GM12875 (cell line): ENCODE measurements around the gene NXN.

ENCODE experiments used
- H3K4me3 ChIP-seq: one replicate; pipeline ENCODE4 v1.5.1; 2011; ENCODE audit warnings: low read depth, low read length, control low read depth
- CTCF ChIP-seq: IDR thresholded peaks from 2 replicates; pipeline ENCODE4 v1.5.1; 2011; ENCODE audit warnings: low read depth, mild to moderate bottlenecking, control low read depth, inconsistent platforms, low read length, moderate library complexity, borderline replicate concordance; ENCODE audit not compliant: insufficient read depth

NXN gene

GRCh38 chr17:1010586-1010985 is 31.0 kb upstream of the NXN start:
- no peak for TF ChIP-seq CTCF
- H3K4me3 ChIP-seq, result no peak overlapping the region

- no peak overlapping the region for H3K4me3 ChIP-seq
- no peak for TF ChIP-seq CTCF
These were observed 30.5 kb upstream of the NXN start for GRCh38 chr17:1010086-1010450.

GRCh38 chr17:1009229-1010085 is 29.9 kb upstream of the NXN start:
- H3K4me3 ChIP-seq, result no peak overlapping the region
- TF ChIP-seq CTCF, result no peak

GRCh38 chr17:1008008-1008761 is 28.6 kb upstream of the NXN start:
- no peak overlapping the region for H3K4me3 ChIP-seq
- no peak for TF ChIP-seq CTCF

- no peak for TF ChIP-seq CTCF
- H3K4me3 ChIP-seq, result no peak overlapping the region
These were observed 27.9 kb upstream of the NXN start for GRCh38 chr17:1007310-1008007.

- no peak for TF ChIP-seq CTCF
- H3K4me3 ChIP-seq, result no peak overlapping the region
These were observed 26.5 kb upstream of the NXN start for GRCh38 chr17:1006054-1006453.
